ENCODE results near the gene LRRC8D.

GRCh38 chr1:89815040-89815439, 5.8 kb upstream of the LRRC8D start:
- no peak for TF ChIP-seq CTCF (IDR thresholded peaks at IDR 0.05)
- TF ChIP-seq POLR2A (IDR thresholded peaks at IDR 0.05), result no peak
